Activated CD8-positive, alpha-beta T cell treated with anti-CD3 and anti-CD28 coated beads for 36 hours (primary cell): ENCODE measurements around the gene RNF220. TPM values are rescaled to one million over a fixed set of nuclear protein-coding genes. Genes with fewer than 3 reads are reported as not detected.

Experiments used
- ATAC-seq: fragments of 200-7000 bp; cut with Tn5 transposase; one replicate; pipeline ENCODE4 v1.10.0; 2021; ENCODE audit warnings: mild to moderate bottlenecking, moderate library complexity
- CTCF ChIA-PET: fragments of 350-600 bp; sonication (Branson Sonifier 250); formaldehyde crosslinking; loops from one replicate; lab custom pipeline; 2021; ENCODE audit warnings: antibody characterized with exemption; lab: Charles Lee
- POLR2A ChIA-PET: fragments of 350-600 bp; sonication (Branson Sonifier 250); formaldehyde crosslinking; loops from one replicate; lab custom pipeline; 2021; ENCODE audit warnings: antibody characterized with exemption; lab: Charles Lee
- DNase-seq: peaks from one replicate; pipeline ENCODE4 v3.0.0-alpha.2; 2020
- H3K27ac Mint-ChIP-seq: one replicate; pipeline ENCODE4 v1.8.0; 2021; ENCODE audit warnings: mild to moderate bottlenecking, mixed read lengths
- H3K27me3 Mint-ChIP-seq: one replicate; pipeline ENCODE4 v1.8.0; 2021; ENCODE audit warnings: mixed read lengths
- H3K36me3 Mint-ChIP-seq: one replicate; pipeline ENCODE4 v1.8.0; 2021; ENCODE audit warnings: low read depth, mixed read lengths
- H3K4me1 Mint-ChIP-seq: one replicate; pipeline ENCODE4 v1.8.0; 2021; ENCODE audit warnings: low read depth, mixed read lengths
- H3K4me3 Mint-ChIP-seq: one replicate; pipeline ENCODE4 v1.8.0; 2021; ENCODE audit warnings: mild to moderate bottlenecking, moderate library complexity, mixed read lengths
- H3K9me3 Mint-ChIP-seq: one replicate; pipeline ENCODE4 v1.8.0; 2021; ENCODE audit warnings: mixed read lengths
- intact Hi-C: fragments of 100-400 bp; cut with micrococcal nuclease; formaldehyde crosslinking; loops from one replicate; pipeline ENCODE4 v1.10.0; 2022
- total RNA-seq, 2 experiments: library from RNA; stranded (reverse); gene quantifications; one replicate each; pipeline ENCODE4 v1.2.3, GENCODE V29; 2021
- TF ChIP-seq, protein P1 (sequence below): fragments of 200-600 bp; IDR thresholded peaks from one replicate; pipeline ENCODE4 v1.8.0; 2022; ENCODE audit warnings: antibody characterized with exemption, mild to moderate bottlenecking

The RNF220 gene
- total RNA-seq, 2 experiments from 2014 or later = 71.9 to 79.1 TPM

DNA sequence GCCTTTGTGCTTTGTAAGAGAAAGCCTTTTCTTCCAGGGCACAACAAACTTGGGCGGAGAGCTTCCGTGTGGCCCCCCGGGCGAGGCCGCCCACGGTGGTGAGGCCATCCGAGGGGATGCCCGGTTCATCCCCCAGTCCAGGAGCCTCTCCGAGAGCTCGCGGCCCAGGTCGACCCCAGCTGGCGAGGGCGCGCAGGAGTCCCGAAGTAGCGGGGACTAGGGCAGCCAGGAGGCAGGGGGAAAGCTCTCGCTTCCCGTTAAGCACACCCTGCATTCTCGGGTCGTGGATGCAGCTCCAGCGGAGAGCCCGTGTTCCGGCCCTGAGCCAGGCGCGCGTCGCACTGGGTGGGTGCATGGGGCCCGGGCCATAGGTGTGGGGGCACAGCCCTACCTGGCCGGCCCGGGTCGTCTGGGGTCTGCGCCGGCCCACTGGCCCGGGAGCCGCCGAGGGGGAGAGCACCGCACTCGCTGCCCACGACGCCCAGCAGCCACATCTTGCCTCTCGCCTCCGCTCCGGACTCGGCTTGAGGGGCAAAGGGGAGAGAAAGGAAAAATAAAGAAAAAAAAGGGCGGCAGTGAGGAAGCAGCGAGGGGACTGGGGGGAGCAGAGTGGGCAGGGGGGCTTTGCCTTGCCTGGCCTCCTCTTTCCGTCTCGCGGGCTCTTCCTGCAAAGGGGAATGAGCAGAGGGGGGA, 1.8 kb downstream of the RNF220 start:
- Mint-ChIP-seq H3K4me3 (peak overlapping the region; percentile 76), H3K9me3 (no peaks in the 10 kb centered on the region), H3K27me3 (peaks cover 49% of the 10 kb centered on the region), H3K4me1 (peaks cover 12% of the 10 kb centered on the region), H3K36me3 (no peaks in the 10 kb centered on the region), H3K27ac (no peak overlapping the region)
- ATAC-seq = no peak
- peak; percentile 18 for DNase-seq
- TF ChIP-seq, protein P1, sequence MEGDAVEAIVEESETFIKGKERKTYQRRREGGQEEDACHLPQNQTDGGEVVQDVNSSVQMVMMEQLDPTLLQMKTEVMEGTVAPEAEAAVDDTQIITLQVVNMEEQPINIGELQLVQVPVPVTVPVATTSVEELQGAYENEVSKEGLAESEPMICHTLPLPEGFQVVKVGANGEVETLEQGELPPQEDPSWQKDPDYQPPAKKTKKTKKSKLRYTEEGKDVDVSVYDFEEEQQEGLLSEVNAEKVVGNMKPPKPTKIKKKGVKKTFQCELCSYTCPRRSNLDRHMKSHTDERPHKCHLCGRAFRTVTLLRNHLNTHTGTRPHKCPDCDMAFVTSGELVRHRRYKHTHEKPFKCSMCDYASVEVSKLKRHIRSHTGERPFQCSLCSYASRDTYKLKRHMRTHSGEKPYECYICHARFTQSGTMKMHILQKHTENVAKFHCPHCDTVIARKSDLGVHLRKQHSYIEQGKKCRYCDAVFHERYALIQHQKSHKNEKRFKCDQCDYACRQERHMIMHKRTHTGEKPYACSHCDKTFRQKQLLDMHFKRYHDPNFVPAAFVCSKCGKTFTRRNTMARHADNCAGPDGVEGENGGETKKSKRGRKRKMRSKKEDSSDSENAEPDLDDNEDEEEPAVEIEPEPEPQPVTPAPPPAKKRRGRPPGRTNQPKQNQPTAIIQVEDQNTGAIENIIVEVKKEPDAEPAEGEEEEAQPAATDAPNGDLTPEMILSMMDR = no peak
- CTCF ChIA-PET = no interaction called here
- intact Hi-C loops = no loop called here
- POLR2A ChIA-PET = interaction anchor here (0.6 kb wide), 1 partner anchor 155 kb away, joined by 3 read pairs; no protein-coding TSS in a partner anchor

- H3K9me3 Mint-ChIP-seq = no peaks in the 10 kb centered on the region
- TF ChIP-seq, protein P1 = no peak
- no peaks in the 10 kb centered on the region for H3K36me3 Mint-ChIP-seq
- intact Hi-C loops = no loop called here
- H3K27ac Mint-ChIP-seq = no peak overlapping the region
- H3K4me1 Mint-ChIP-seq = peaks cover 12% of the 10 kb centered on the region
- ChIA-PET POLR2A (no interaction called here), CTCF (interaction anchor here (1.8 kb wide), 1 partner anchor 191 kb away, joined by 6 read pairs; no protein-coding TSS in a partner anchor)
- no peak for ATAC-seq
- H3K27me3 Mint-ChIP-seq = peaks cover 50% of the 10 kb centered on the region
- H3K4me3 Mint-ChIP-seq = peak overlapping the region; percentile 37
- DNase-seq = peak; percentile 15
Observed at GRCh38 chr1:44407430-44408211, 2.6 kb downstream of the RNF220 start.

- H3K36me3 Mint-ChIP-seq = no peaks in the 10 kb centered on the region
- peaks cover 44% of the 10 kb centered on the region for H3K27me3 Mint-ChIP-seq
- ATAC-seq = no peak
- intact Hi-C loops = no loop called here
- ChIA-PET POLR2A (no interaction called here), CTCF (interaction anchor here (1.4 to 1.8 kb wide), 4 partner anchors 14 to 244 kb away, joined by 4 to 6 read pairs (median 5); no protein-coding TSS in a partner anchor)
- TF ChIP-seq, protein P1 = no peak
- no peak overlapping the region for H3K27ac Mint-ChIP-seq
- no peak for DNase-seq
- H3K4me1 Mint-ChIP-seq = peaks cover 12% of the 10 kb centered on the region
- peak overlapping the region; percentile 37 for H3K4me3 Mint-ChIP-seq
- no peaks in the 10 kb centered on the region for H3K9me3 Mint-ChIP-seq
Observed at GRCh38 chr1:44408212-44408582, 3.1 kb downstream of the RNF220 start.

GRCh38 chr1:44408632-44409602, 3.9 kb downstream of the RNF220 start:
- Mint-ChIP-seq H3K27ac (no peak overlapping the region), H3K9me3 (no peaks in the 10 kb centered on the region), H3K36me3 (no peaks in the 10 kb centered on the region), H3K4me3 (peak overlapping the region; percentile 30), H3K27me3 (peaks cover 44% of the 10 kb centered on the region), H3K4me1 (peaks cover 12% of the 10 kb centered on the region)
- ATAC-seq = no peak
- DNase-seq = peak; percentile 27
- ChIA-PET POLR2A (no interaction called here), CTCF (interaction anchor here (1.4 to 1.8 kb wide), 4 partner anchors 13 to 244 kb away, joined by 4 to 6 read pairs (median 5); no protein-coding TSS in a partner anchor)
- intact Hi-C loops = no loop called here
- TF ChIP-seq, protein P1 = no peak
